T-cell (primary cell): ENCODE measurements around the gene KRTAP25-1. TPM values are rescaled to one million over a fixed set of nuclear protein-coding genes. Genes with fewer than 3 reads are reported as not detected.

Experiments
- ATAC-seq, 4 experiments: fragments of 200-7000 bp in 3 of 4; fragments of 150-1000 bp in 1 of 4; cut with Tn5 transposase; replicated peaks in 1 of 4; 1 replicate in 3 of 4; 2 replicates in 1 of 4; pipeline ENCODE4 v1.10.0; 2021; ENCODE audit warnings: moderate library complexity in 3 of 4, mild to moderate bottlenecking in 2 of 4, moderate number of reproducible peaks in 1 of 4
- CTCF ChIA-PET, 2 donors: fragments of 300-600 bp; sonication (Branson Sonifier 250); formaldehyde crosslinking; loops; one replicate each; lab custom pipeline; 2022; ENCODE audit warnings: antibody characterized with exemption in 2 of 2; lab: Charles Lee
- POLR2A ChIA-PET, 2 donors: fragments of 300-600 bp; sonication (Branson Sonifier 250); formaldehyde crosslinking; loops; one replicate each; lab custom pipeline; 2022; ENCODE audit warnings: antibody characterized with exemption in 2 of 2; lab: Charles Lee
- DNase-seq, 35 experiments: peaks; one replicate each; pipeline versions ENCODE4 v3.0.0 to v3.0.0-alpha.2; 2013 to 2023
- H3K27ac ChIP-seq: one replicate; pipeline ENCODE4 v1.5.1; 2013; ENCODE audit warnings: low read length
- H3K27me3 ChIP-seq, 2 experiments: replicated peaks in 1 of 2; 1 replicate in 1 of 2; 2 replicates in 1 of 2; pipeline versions ENCODE4 v1.6.1 to v1.7.0; 2013; ENCODE audit warnings: low read length in 1 of 2, mixed read lengths in 1 of 2; ENCODE audit not compliant: control insufficient read depth in 2 of 2, insufficient read depth in 2 of 2; ENCODE audit errors: extremely low read depth in 1 of 2
- H3K36me3 ChIP-seq, 2 donors: 1 replicate in 1 of 2; 2 replicates in 1 of 2; pipeline versions ENCODE4 v1.6.1 to v1.7.0; 2013; ENCODE audit warnings: low read length in 1 of 2; ENCODE audit not compliant: control insufficient read depth in 2 of 2, insufficient read depth in 1 of 2; ENCODE audit errors: extremely low read depth in 1 of 2
- H3K4me1 ChIP-seq, 2 experiments: 1 replicate in 1 of 2; 2 replicates in 1 of 2; pipeline versions ENCODE4 v1.6.1 to v1.7.0; 2013; ENCODE audit warnings: low read length in 2 of 2, mixed read lengths in 1 of 2; ENCODE audit not compliant: insufficient read depth in 2 of 2, control insufficient read depth in 1 of 2; ENCODE audit errors: extremely low read depth in 1 of 2
- H3K4me3 ChIP-seq, 2 donors: 1 replicate in 1 of 2; 2 replicates in 1 of 2; pipeline versions ENCODE4 v1.5.1 to v1.7.0; 2013; ENCODE audit warnings: mild to moderate bottlenecking in 2 of 2, low read length in 1 of 2, moderate library complexity in 1 of 2; ENCODE audit not compliant: control insufficient read depth in 1 of 2; ENCODE audit errors: extremely low read depth in 1 of 2
- H3K9me3 ChIP-seq: 2 replicates; pipeline ENCODE4 v1.7.0; 2013
- H3K27ac Mint-ChIP-seq, 2 donors: one replicate each; pipeline ENCODE4 v1.8.0; 2020 to 2021; ENCODE audit warnings: mild to moderate bottlenecking in 2 of 2, mixed read lengths in 2 of 2
- H3K27me3 Mint-ChIP-seq, 2 donors: one replicate each; pipeline ENCODE4 v1.8.0; 2021 to 2022; ENCODE audit warnings: mixed read lengths in 2 of 2
- H3K36me3 Mint-ChIP-seq: one replicate; pipeline ENCODE4 v1.8.0; 2021; ENCODE audit warnings: mixed read lengths
- H3K4me1 Mint-ChIP-seq, 3 donors: one replicate each; pipeline ENCODE4 v1.8.0; 2020 to 2022; ENCODE audit warnings: mixed read lengths in 3 of 3, mild to moderate bottlenecking in 1 of 3
- H3K4me3 Mint-ChIP-seq, 3 donors: one replicate each; pipeline ENCODE4 v1.8.0; 2020 to 2022; ENCODE audit warnings: mild to moderate bottlenecking in 3 of 3, mixed read lengths in 3 of 3, moderate library complexity in 3 of 3
- H3K9me3 Mint-ChIP-seq, 3 donors: one replicate each; pipeline ENCODE4 v1.8.0; 2020 to 2022; ENCODE audit warnings: mixed read lengths in 3 of 3
- WGBS: methylation state at CpG from one replicate; pipeline ENCODE4 v1.1.5; 2013; ENCODE audit warnings: missing lambda C conversion rate; ENCODE audit not compliant: insufficient coverage; 5-methylcytosine and 5-hydroxymethylcytosine counted together
- total RNA-seq, 35 experiments: library from RNA in 6 of 35; stranded (reverse) in 6 of 35; fragments of 120-200 nt in 1 of 35; gene quantifications; one replicate each; pipeline versions ENCODE4 v1.2.1 to v1.2.4 and lab custom pipeline; 2013 to 2026

Gene KRTAP25-1
- total RNA-seq, 5 donors from 2014 or later (not counting 1 experiment from before 2014, with no cell fraction given), result not detected

GRCh38 chr21:30243691-30244090 is 45.6 kb downstream of the KRTAP25-1 start:
- Mint-ChIP-seq H3K4me3 (no peak overlapping the region), H3K4me1 (no peaks in the 10 kb centered on the region), H3K36me3 (no peaks in the 10 kb centered on the region), H3K27me3 (peaks cover 3 to 6% of the 10 kb centered on the region in 2 donors), H3K9me3 (no peaks in the 10 kb centered on the region), H3K27ac (no peak overlapping the region)
- POLR2A ChIA-PET, result no interaction called here
- Histone ChIP-seq H3K27me3 (no peaks in the 10 kb centered on the region), H3K27ac (no peak overlapping the region), H3K36me3 (no peaks in the 10 kb centered on the region), H3K9me3 (no peaks in the 10 kb centered on the region), H3K4me3 (no peak overlapping the region), H3K4me1 (no peaks in the 10 kb centered on the region)
- ATAC-seq, result no peak
- DNase-seq, result no peak
- CTCF ChIA-PET, result no interaction called here

DNA sequence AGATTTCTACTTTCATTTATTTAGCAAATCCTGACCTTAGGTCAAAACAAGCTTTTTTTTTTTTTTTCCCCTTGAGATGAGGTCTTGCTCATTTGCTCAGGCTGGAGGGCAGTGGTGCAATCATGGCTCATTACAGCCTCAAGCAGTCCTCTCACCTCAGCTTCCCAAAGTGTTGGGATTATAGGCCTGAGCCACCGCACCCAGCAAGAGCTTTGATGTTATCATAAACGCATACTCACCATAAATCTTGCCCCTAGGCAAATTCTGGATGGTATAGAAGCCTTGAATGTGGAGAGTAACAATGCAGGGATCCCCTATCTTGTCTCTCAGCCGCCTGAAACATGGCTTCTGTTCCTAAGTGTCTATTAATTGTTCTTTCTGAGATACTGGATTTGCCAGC is 48.7 kb downstream of the KRTAP25-1 start:
- ChIA-PET CTCF (interaction anchor here in 1 of 2 donors (0.7 kb wide), 1 partner anchor 863 kb away, joined by 3 read pairs; no protein-coding TSS in a partner anchor), POLR2A (no interaction called here)
- H3K9me3 ChIP-seq, result no peaks in the 10 kb centered on the region
- Mint-ChIP-seq H3K27me3 (peaks cover 3 to 6% of the 10 kb centered on the region in 2 donors), H3K4me3 (no peak overlapping the region), H3K27ac (no peak overlapping the region), H3K4me1 (no peaks in the 10 kb centered on the region), H3K9me3 (no peaks in the 10 kb centered on the region), H3K36me3 (no peaks in the 10 kb centered on the region)
- no peak overlapping the region for H3K27ac ChIP-seq
- H3K36me3 ChIP-seq, result no peaks in the 10 kb centered on the region
- H3K4me3 ChIP-seq, result no peak overlapping the region
- ATAC-seq (no peak), DNase-seq (no peak)
- H3K4me1 ChIP-seq, result no peaks in the 10 kb centered on the region
- 67% methylated on average over 1 of the region's 3 CpGs for WGBS
- H3K27me3 ChIP-seq, result no peaks in the 10 kb centered on the region

Other genes starting within 250 kb of the KRTAP25-1 start
- not detected for gene CLDN17, start 122.7 kb downstream of the KRTAP25-1 start, total RNA-seq
- not detected for gene CLDN8, start 73.4 kb downstream of the KRTAP25-1 start, total RNA-seq
- gene KRTAP24-1, start 6.6 kb downstream of the KRTAP25-1 start, total RNA-seq, result not detected
- gene KRTAP26-1, start 30.8 kb upstream of the KRTAP25-1 start, total RNA-seq, result not detected
- not detected for gene KRTAP27-1, start 48.2 kb upstream of the KRTAP25-1 start, total RNA-seq
- not detected for gene KRTAP23-1, start 59.1 kb upstream of the KRTAP25-1 start, total RNA-seq
- gene KRTAP13-2, start 82.8 kb upstream of the KRTAP25-1 start, total RNA-seq, result not detected
- not detected for gene KRTAP13-1, start 106.5 kb upstream of the KRTAP25-1 start, total RNA-seq
- gene KRTAP13-3, start 136.4 kb upstream of the KRTAP25-1 start, total RNA-seq, result not detected
- gene KRTAP13-4, start 140.7 kb upstream of the KRTAP25-1 start, total RNA-seq, result not detected
- not detected for gene KRTAP15-1, start 150.8 kb upstream of the KRTAP25-1 start, total RNA-seq
- not detected for gene KRTAP19-1, start 190.9 kb upstream of the KRTAP25-1 start, total RNA-seq
- gene KRTAP19-2, start 197.9 kb upstream of the KRTAP25-1 start, total RNA-seq, result not detected
- not detected for gene KRTAP19-3, start 202.5 kb upstream of the KRTAP25-1 start, total RNA-seq
- not detected for gene KRTAP19-4, start 207.7 kb upstream of the KRTAP25-1 start, total RNA-seq
- not detected for gene KRTAP19-5, start 212.6 kb upstream of the KRTAP25-1 start, total RNA-seq